ENCODE data around the gene NUCKS1.

DNA sequence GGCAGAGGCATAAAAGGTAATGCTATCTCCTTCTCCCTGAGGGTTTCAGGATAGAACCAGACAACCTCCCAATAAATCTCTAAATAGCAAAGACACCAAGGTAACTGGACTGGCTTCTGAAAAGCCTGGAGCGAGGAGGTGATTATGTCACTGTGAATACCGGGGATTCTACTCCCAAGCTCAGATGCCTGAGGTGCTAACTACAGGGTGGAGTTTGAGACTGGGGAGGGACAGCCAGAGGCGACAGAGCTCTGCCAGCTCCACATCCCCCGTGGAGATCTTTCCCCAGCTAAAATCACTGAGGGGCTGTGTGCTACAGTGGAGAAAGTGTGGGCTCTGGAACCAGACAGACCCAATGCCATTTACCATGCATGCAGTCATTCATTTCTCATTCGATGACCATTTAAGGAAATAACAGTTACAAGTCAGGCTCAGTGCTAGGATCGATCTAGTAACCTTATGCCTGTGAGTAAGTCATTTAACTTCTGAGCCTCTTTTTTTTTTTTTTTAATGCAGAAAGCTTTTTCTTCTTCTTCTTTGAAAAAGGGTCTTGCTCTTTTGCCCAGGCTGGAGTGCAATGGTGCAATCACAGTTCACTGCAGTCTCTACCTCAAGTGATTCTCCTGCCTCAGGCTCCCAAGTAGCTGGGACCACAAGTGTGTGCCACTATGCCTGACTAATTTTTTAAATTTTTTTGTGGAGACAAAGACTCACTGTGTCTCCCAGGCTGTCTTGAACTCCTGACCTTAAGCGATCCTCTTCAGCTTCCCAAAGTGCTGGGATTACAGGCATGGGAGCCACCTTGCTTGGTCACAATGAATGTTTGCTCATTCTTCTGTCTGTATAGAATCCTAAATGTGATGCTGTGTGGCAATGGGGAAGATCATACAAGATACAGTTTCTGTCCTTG is 61.6 kb downstream of the NUCKS1 start:
- TF ChIP-seq, protein P1, sequence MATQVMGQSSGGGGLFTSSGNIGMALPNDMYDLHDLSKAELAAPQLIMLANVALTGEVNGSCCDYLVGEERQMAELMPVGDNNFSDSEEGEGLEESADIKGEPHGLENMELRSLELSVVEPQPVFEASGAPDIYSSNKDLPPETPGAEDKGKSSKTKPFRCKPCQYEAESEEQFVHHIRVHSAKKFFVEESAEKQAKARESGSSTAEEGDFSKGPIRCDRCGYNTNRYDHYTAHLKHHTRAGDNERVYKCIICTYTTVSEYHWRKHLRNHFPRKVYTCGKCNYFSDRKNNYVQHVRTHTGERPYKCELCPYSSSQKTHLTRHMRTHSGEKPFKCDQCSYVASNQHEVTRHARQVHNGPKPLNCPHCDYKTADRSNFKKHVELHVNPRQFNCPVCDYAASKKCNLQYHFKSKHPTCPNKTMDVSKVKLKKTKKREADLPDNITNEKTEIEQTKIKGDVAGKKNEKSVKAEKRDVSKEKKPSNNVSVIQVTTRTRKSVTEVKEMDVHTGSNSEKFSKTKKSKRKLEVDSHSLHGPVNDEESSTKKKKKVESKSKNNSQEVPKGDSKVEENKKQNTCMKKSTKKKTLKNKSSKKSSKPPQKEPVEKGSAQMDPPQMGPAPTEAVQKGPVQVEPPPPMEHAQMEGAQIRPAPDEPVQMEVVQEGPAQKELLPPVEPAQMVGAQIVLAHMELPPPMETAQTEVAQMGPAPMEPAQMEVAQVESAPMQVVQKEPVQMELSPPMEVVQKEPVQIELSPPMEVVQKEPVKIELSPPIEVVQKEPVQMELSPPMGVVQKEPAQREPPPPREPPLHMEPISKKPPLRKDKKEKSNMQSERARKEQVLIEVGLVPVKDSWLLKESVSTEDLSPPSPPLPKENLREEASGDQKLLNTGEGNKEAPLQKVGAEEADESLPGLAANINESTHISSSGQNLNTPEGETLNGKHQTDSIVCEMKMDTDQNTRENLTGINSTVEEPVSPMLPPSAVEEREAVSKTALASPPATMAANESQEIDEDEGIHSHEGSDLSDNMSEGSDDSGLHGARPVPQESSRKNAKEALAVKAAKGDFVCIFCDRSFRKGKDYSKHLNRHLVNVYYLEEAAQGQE (IDR thresholded peaks at IDR 0.05; ENCODE audit: low read depth), result no peak
- TF ChIP-seq, protein P2, sequence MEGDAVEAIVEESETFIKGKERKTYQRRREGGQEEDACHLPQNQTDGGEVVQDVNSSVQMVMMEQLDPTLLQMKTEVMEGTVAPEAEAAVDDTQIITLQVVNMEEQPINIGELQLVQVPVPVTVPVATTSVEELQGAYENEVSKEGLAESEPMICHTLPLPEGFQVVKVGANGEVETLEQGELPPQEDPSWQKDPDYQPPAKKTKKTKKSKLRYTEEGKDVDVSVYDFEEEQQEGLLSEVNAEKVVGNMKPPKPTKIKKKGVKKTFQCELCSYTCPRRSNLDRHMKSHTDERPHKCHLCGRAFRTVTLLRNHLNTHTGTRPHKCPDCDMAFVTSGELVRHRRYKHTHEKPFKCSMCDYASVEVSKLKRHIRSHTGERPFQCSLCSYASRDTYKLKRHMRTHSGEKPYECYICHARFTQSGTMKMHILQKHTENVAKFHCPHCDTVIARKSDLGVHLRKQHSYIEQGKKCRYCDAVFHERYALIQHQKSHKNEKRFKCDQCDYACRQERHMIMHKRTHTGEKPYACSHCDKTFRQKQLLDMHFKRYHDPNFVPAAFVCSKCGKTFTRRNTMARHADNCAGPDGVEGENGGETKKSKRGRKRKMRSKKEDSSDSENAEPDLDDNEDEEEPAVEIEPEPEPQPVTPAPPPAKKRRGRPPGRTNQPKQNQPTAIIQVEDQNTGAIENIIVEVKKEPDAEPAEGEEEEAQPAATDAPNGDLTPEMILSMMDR (IDR thresholded peaks at IDR 0.05 in 2 of 3, conservative IDR thresholded peaks at IDR 0.05 in 1 of 3; ENCODE audit: borderline replicate concordance in 1 of 3, insufficient read depth in 1 of 3, low read depth in 2 of 3, low read length in 2 of 3), result no peak
- TF ChIP-seq POLR2AphosphoS5 (IDR thresholded peaks at IDR 0.05; ENCODE audit: low read depth, low read length), result no peak
- TF ChIP-seq POLR2A (IDR thresholded peaks at IDR 0.05; ENCODE audit: borderline replicate concordance, extremely low read depth, insufficient read depth, insufficient read length), result no peak
- TF ChIP-seq CEBPB (IDR thresholded peaks at IDR 0.05; ENCODE audit: low read depth), result no peak
- no peak for TF ChIP-seq EZH2 (IDR thresholded peaks at IDR 0.05)
- no peak for TF ChIP-seq SRF (IDR thresholded peaks at IDR 0.05; ENCODE audit: low read depth)
